CD4-positive, alpha-beta T cell treated with Interleukin-15 for 4 hours (primary cell): Measurements from ENCODE around the gene P2RY8.

Source experiments
- DNase-seq: peaks from one replicate; pipeline ENCODE4 v3.0.0-alpha.2; 2020; ENCODE audit warnings: low spot score

The P2RY8 gene

GRCh38 chrX:1417921-1418771, 118.8 kb downstream of the P2RY8 start:
- DNase-seq = no peak

GRCh38 chrX:1416965-1417760, 119.8 kb downstream of the P2RY8 start:
- DNase-seq = no peak

- no peak for DNase-seq
Measured at GRCh38 chrX:1416327-1416784, 120.6 kb downstream of the P2RY8 start.
